Activated CD4-positive, alpha-beta T cell treated with anti-CD3 and anti-CD28 coated beads for 36 hours (primary cell): ENCODE results near the gene CD52. TPM values are rescaled to one million over a fixed set of nuclear protein-coding genes. Genes with fewer than 3 reads are reported as not detected.
"Not testable (repeated sequence)": the region's sequence is repeated elsewhere in the genome, so short reads cannot be mapped to it uniquely, and the experiment has no call there.

Experiments
- ATAC-seq: fragments of 200-7000 bp; cut with Tn5 transposase; one replicate; pipeline ENCODE4 v1.10.0; 2021; ENCODE audit warnings: mild to moderate bottlenecking, moderate library complexity
- CTCF ChIA-PET: fragments of 350-600 bp; sonication (Branson Sonifier 250); formaldehyde crosslinking; loops from one replicate; lab custom pipeline; 2021; ENCODE audit warnings: antibody characterized with exemption; lab: Charles Lee
- POLR2A ChIA-PET: fragments of 350-600 bp; sonication (Branson Sonifier 250); formaldehyde crosslinking; loops from one replicate; lab custom pipeline; 2021; ENCODE audit warnings: antibody characterized with exemption, inconsistent platforms; lab: Charles Lee
- DNase-seq: peaks from one replicate; pipeline ENCODE4 v3.0.0-alpha.2; 2020
- H3K27ac Mint-ChIP-seq: one replicate; pipeline ENCODE4 v1.8.0; 2021; ENCODE audit warnings: mixed read lengths
- H3K27me3 Mint-ChIP-seq: one replicate; pipeline ENCODE4 v1.8.0; 2021; ENCODE audit warnings: mixed read lengths
- H3K36me3 Mint-ChIP-seq: one replicate; pipeline ENCODE4 v1.8.0; 2021; ENCODE audit warnings: low read depth, mixed read lengths
- H3K4me1 Mint-ChIP-seq: one replicate; pipeline ENCODE4 v1.8.0; 2021; ENCODE audit warnings: mixed read lengths
- H3K4me3 Mint-ChIP-seq: one replicate; pipeline ENCODE4 v1.8.0; 2021; ENCODE audit warnings: mild to moderate bottlenecking, moderate library complexity, mixed read lengths
- H3K9me3 Mint-ChIP-seq: one replicate; pipeline ENCODE4 v1.8.0; 2021; ENCODE audit warnings: low read depth, mixed read lengths
- intact Hi-C, 2 experiments: fragments of 100-400 bp; cut with DNase I in 1 of 2; cut with micrococcal nuclease in 1 of 2; formaldehyde crosslinking; loops; one replicate each; pipeline versions ENCODE4 v1.14.2 to v1.15.1; 2022 to 2024; cut with DNase I, micrococcal nuclease
- total RNA-seq, 2 experiments: library from RNA; stranded (reverse); gene quantifications; one replicate each; pipeline ENCODE4 v1.2.3, GENCODE V29; 2021

CD52 gene
- total RNA-seq, 2 experiments from 2014 or later = 216 to 217 TPM

DNA sequence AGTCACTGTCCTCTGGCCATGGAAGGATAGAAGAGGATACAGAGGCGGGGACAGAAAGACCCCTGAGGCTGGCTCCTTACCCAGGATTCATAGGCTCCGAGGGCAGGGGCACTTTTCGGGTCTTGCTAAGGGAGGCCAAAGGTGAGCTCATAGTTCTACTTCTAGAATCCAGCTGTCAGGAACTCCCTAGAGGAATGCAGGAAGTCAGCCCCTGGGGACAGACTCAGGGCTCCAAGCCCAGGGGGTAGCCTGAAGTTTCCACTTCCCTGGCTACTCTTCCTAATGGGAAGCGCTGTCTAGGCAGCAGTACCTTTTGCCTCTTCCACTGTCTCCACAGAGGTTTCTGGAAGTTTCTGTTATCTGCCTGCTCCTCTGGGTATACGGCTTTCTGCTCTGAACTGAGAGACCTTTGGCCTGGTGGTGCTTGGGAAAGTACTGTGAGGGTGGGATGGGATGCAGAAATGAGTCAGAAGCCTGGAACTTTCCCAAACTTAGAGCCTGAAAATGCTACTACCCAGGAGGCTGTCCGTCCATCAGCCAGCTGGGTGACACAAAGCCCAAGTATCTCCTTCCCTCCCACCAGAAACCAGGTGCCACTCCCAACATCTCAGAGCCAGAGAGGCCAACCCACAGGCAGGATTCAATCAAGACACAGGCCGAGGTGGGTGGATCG lies 14.9 kb upstream of the CD52 start:
- Mint-ChIP-seq H3K27ac (no peak overlapping the region), H3K4me1 (peaks cover 21% of the 10 kb centered on the region), H3K36me3 (no peaks in the 10 kb centered on the region), H3K4me3 (no peak overlapping the region), H3K27me3 (no peaks in the 10 kb centered on the region), H3K9me3 (no peaks in the 10 kb centered on the region)
- POLR2A ChIA-PET = no interaction called here
- CTCF ChIA-PET = interaction anchor here (0.7 to 5.2 kb wide), 2 partner anchors 13 to 17 kb away, joined by 3 to 19 read pairs; no protein-coding TSS in a partner anchor
- ATAC-seq = no peak
- DNase-seq = no peak
- intact Hi-C loops = no loop called here

DNA sequence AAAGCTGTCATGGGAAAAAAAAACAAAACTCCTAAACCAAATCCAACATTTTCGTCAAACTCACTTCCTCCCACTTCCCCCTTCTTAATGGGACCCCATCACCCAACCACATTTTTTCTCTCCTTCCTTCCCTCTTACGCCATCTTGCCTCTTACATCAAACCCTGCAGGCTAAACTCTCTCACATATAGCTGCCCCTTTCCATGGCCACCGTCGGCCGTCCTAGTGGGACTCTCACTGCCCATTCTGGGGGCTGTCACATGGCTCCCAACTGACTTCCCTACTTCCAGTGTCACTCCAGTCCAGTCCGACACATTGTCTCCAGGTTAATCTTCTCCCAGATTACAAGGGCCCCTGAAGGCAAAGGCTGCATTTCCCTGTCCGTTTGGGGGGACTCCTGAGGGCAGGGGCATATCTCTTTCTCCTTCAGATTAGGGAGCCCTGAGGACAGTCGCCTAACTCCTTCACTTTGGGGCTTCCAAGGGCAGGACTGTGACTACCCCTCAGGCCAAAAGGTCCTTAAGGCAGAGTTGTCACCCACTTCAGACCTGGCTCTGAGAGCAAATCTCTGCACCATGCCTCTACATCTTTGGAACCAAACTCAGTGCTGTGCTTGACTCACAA lies 12.0 kb upstream of the CD52 start:
- Mint-ChIP-seq H3K36me3 (no peaks in the 10 kb centered on the region), H3K27ac (peak overlapping the region; percentile 94), H3K27me3 (no peaks in the 10 kb centered on the region), H3K4me1 (peaks cover 32% of the 10 kb centered on the region), H3K4me3 (peak overlapping the region; percentile 90), H3K9me3 (no peaks in the 10 kb centered on the region)
- DNase-seq = no peak
- CTCF ChIA-PET = interaction anchor here (0.5 to 1.4 kb wide), 5 partner anchors 9 to 58 kb away, joined by 3 to 4 read pairs (median 4); partner anchors contain the start of gene CD52
- intact Hi-C loops = loop anchor here (1.0 to 5.0 kb wide), 9 partner anchors 15 to 398 kb away; partner anchors contain the start of genes DHDDS (in 1 of the 2), PDIK1L (in 1 of the 2) and STMN1 (in 1 of the 2)
- POLR2A ChIA-PET = interaction anchor here (0.7 kb wide), 1 partner anchor 9 kb away, joined by 3 read pairs; no protein-coding TSS in a partner anchor
- ATAC-seq = no peak

DNA sequence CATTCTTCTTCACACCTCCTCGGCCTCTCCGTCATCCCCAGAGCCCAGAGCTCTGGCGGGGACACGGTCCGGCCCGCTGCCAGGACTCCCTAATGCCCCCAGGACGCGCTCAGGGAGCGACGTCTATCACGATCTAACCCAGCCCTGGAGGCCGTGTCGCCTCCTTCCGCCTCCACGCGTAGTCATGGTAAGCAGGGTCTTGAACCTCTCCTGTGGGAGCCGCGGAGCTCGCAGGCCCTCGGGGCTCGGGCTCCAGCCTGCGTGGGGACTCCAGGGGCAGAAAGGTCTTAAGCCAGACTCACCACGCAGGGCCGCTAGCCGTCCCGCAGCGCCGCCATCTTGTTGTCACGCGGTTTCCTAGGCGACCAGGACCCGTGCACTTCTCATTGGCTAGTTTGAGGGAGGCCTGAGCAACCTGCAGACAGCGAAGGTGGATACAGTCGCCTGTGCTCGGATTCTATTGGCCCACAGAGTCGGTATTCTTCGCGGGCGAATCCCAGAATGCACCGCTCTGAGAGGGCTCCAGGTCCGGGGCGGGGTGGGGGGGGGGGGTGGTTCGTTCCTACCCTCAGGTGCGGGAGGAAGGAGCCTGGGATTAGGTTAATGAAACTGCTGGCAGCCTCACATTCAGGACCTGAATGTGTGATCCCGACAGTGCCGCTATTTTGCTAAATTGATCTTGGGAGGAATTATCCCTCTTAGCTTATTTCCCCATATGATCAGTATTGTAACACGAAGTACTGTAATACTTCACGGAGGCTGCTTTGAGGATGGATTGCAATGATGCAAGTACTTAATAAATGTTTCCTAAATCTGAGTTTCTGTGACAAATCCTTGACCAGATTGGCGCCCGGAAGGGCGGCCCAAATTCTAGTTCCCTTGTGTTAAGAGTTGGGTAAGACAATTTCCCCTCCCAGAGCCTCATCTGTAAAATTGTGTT lies 11.2 kb upstream of the CD52 start, which contains the start of gene UBXN11:
Gene UBXN11, minus strand, starts transcription at position 347 of the 940 bp plus-strand sequence. CDS start 3,753 bp downstream, outside the sequence.
- DNase-seq (peak; percentile 96), ATAC-seq (peak; percentile 94)
- no peaks in the 10 kb centered on the region for H3K9me3 Mint-ChIP-seq
- intact Hi-C loops = loop anchor here (1.0 to 5.0 kb wide), 11 partner anchors 12 to 399 kb away; partner anchors contain the start of genes CEP85 (in 1 of the 2), DHDDS (in 1 of the 2), PDIK1L (in 1 of the 2) and STMN1 (in 1 of the 2)
- H3K36me3 Mint-ChIP-seq = no peaks in the 10 kb centered on the region
- peak within 1 kb of the TSS; percentile 90 for H3K4me3 Mint-ChIP-seq
- no peaks in the 10 kb centered on the region for H3K27me3 Mint-ChIP-seq
- H3K27ac Mint-ChIP-seq = peak within 1 kb of the TSS; percentile 95
- peaks cover 32% of the 10 kb centered on the region for H3K4me1 Mint-ChIP-seq
- CTCF ChIA-PET = interaction anchor here (0.5 to 6.4 kb wide), 12 partner anchors 13 to 495 kb away, joined by 3 to 87 read pairs (median 7); partner anchors contain the start of genes CD52, CEP85, DHDDS and SH3BGRL3
- POLR2A ChIA-PET = interaction anchor here (1.3 to 3.3 kb wide), 2 partner anchors 11 to 22 kb away, joined by 4 to 25 read pairs; partner anchors contain the start of gene CD52

DNA sequence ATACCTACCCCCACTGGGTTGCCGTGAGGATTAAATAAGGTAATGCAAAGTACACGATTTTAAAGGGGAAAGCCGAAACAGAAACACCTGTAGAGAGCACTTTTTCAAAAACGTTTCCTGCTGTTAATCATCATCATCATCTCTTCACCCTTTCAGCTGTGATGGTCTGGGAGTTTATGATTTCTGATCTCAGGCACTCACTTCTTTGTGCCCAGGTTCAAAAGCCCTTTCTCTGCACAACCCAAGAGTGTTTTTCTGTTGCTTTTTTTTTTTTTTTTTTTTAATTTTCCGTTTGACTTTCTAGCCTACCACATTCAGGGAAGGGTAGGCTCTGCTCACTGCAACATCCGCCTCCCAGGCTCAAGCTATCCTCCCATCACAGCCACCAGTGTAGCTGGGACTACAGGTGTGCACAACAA lies 10.4 kb upstream of the CD52 start:
- Mint-ChIP-seq H3K9me3 (no peaks in the 10 kb centered on the region), H3K4me1 (peaks cover 35% of the 10 kb centered on the region), H3K27ac (peak overlapping the region; percentile 95), H3K36me3 (no peaks in the 10 kb centered on the region), H3K27me3 (no peaks in the 10 kb centered on the region), H3K4me3 (peak overlapping the region; percentile 90)
- intact Hi-C loops = loop anchor here (1.0 to 5.0 kb wide), 4 partner anchors 11 to 400 kb away; partner anchors contain the start of genes CEP85 (in 1 of the 2) and STMN1 (in 1 of the 2)
- peak; percentile 23 for ATAC-seq
- DNase-seq = peak; percentile 56
- ChIA-PET CTCF (interaction anchor here (0.7 to 6.4 kb wide), 10 partner anchors 12 to 494 kb away, joined by 3 to 87 read pairs (median 8); partner anchors contain the start of genes CD52, CEP85, DHDDS and SH3BGRL3), POLR2A (interaction anchor here (0.6 to 3.3 kb wide), 5 partner anchors 8 to 65 kb away, joined by 3 to 25 read pairs (median 4); partner anchors contain the start of gene CD52)

DNA sequence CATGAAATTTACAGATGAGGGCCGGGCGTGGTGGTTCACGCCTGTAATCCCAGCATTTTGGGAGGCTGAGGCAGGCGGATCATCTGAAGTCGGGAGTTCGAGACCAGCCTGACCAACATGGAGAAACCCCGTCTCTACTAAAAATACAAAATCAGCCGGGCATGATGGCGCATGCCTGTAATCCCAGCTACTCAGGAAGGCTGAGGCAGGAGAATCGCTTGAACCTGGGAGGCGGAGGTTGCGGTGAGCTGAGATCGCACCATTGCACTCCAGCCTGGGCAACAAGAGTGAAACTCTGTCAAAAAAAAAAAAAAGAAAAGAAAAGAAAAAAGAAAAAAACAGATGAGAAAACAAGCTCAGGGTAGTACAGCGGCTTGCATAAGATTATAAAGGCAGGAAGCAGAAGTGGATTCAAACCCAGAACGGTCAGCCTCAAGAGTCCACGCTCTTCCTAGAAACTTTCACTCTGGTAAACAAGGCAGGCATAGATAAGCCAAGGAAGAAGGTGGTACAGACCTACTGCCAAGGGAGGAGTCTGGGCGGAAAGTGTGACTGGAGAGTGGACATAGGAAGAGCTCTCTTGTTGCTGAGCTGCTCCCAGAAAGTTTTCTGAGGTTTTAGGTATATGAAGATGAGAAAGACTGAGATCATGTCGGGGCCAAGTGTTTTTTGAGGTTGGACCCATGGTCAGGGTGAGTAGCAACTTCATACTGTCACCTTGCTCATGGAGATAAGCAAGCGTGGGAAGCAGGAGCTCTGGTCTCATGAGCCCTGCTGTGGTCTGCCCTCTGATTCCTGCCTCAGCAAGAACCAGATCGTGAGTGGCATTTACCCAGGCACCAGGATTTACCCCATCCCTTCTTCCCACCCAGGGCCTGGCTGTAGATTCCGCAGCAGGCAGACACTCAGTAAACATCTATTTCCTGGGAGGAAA lies 9.5 kb upstream of the CD52 start:
- POLR2A ChIA-PET = interaction anchor here (0.6 to 3.3 kb wide), 8 partner anchors 9 to 246 kb away, joined by 3 to 25 read pairs (median 4); partner anchors contain the start of genes CD52, DHDDS and SH3BGRL3
- H3K27me3 Mint-ChIP-seq = not testable (repeated sequence)

DNA sequence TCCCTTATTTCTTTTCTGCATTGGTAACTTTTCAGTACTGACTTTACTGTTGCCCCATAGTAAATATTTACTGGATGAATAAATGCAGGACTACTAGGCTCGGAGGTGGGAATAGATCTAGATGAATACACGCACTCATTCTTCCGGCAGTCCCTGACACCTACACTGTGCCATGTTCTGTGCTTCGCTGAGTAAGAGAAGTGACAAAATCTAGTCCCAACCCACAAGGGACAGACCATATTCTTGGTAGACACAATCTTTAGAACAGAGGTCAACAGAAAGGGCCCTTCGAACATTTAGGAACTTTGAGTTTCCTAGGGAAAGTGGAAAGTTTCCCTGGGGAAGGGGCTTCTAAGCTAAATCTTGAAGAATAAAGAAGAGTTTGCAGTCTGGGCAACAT lies 3.3 kb upstream of the CD52 start:
- CTCF ChIA-PET = interaction anchor here (0.5 to 12.7 kb wide), 6 partner anchors 10 to 288 kb away, joined by 3 to 399 read pairs (median 4); partner anchors contain the start of gene SH3BGRL3
- H3K9me3 Mint-ChIP-seq = no peaks in the 10 kb centered on the region
- peaks cover 47% of the 10 kb centered on the region for H3K4me1 Mint-ChIP-seq
- H3K27me3 Mint-ChIP-seq = no peaks in the 10 kb centered on the region
- H3K36me3 Mint-ChIP-seq = peaks cover 8% of the 10 kb centered on the region
- DNase-seq (no peak), ATAC-seq (no peak)
- POLR2A ChIA-PET = interaction anchor here (0.6 to 1.1 kb wide), 4 partner anchors 25 to 153 kb away, joined by 3 to 6 read pairs (median 3); no protein-coding TSS in a partner anchor
- H3K27ac Mint-ChIP-seq = no peak overlapping the region
- intact Hi-C loops = no loop called here
- no peak overlapping the region for H3K4me3 Mint-ChIP-seq

More for the DNA sequence above, 9.5 kb upstream of the CD52 start:
- H3K27ac Mint-ChIP-seq = peak overlapping the region; percentile 95
- CTCF ChIA-PET = interaction anchor here (0.7 to 6.4 kb wide), 13 partner anchors 11 to 493 kb away, joined by 3 to 87 read pairs (median 7); partner anchors contain the start of genes CD52, CEP85 and SH3BGRL3
- intact Hi-C loops = loop anchor here (1.0 to 5.0 kb wide), 4 partner anchors 10 to 401 kb away; partner anchors contain the start of genes CEP85 (in 1 of the 2) and STMN1 (in 1 of the 2)
- H3K9me3 Mint-ChIP-seq, H3K36me3 Mint-ChIP-seq: not testable (repeated sequence)
- peak; percentile 63 for DNase-seq
- peak overlapping the region; percentile 90 for H3K4me3 Mint-ChIP-seq
- peaks cover 35% of the 10 kb centered on the region for H3K4me1 Mint-ChIP-seq
- peak; percentile 36 for ATAC-seq

DNA sequence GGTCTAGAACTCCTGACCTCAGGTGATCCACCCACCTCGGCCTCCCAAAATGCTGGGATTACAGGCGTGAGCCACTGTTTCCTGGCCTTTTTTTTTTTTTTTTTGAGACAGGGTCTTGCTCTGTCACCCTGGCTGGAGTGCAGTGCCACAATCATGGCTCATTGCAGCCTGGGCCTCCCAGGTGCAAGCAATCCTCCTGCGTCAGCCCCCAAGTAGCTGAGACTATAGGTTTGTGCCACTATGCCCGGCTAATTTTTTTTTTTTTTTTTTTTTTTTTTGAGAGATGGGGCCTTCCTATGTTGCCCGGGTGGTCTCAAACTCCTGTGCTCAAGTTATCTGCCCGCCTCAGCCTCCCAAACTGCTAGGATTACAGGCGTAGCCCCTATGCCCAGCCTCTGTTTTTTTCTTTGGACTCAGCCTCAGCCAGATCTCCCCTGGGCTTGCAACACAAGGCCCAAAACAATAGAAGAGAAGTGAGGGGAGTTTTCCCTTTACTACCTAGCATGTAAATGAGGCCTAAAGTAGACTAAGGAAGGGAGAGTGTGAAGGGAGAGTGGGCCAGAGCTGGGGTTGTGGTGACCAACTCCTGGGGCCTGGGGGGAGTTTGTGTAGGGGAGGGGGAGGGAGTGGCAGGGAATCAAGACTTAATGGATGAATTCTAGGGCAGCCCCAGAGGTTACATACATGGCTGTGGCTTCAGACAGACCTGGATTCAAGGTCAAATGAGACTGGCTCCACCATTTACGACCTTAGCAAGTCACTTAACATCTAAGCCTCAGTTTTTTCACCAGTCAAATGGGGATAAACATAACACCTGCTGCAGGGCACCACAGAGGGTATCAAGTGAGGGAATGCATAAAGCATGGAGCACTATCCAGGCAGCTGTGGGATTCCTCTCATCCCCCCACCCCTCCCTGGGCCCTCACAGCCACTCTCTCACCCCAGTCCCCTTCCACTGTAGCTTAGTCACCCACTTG lies 1.6 kb upstream of the CD52 start:
- POLR2A ChIA-PET = interaction anchor here (0.6 to 3.6 kb wide), 2 partner anchors 8 to 145 kb away, joined by 3 to 25 read pairs; partner anchors contain the start of gene UBXN11
- CTCF ChIA-PET = interaction anchor here (0.7 to 12.7 kb wide), 3 partner anchors 7 to 282 kb away, joined by 4 to 399 read pairs (median 87); partner anchors contain the start of genes SH3BGRL3 and UBXN11
- no peak for ATAC-seq
- Mint-ChIP-seq H3K27me3 (no peaks in the 10 kb centered on the region), H3K4me1 (peaks cover 62% of the 10 kb centered on the region), H3K27ac (peak overlapping the region; percentile 70), H3K4me3 (peak overlapping the region; percentile 17), H3K36me3 (peaks cover 17% of the 10 kb centered on the region), H3K9me3 (no peaks in the 10 kb centered on the region)
- DNase-seq = no peak
- intact Hi-C loops = loop anchor here in 1 of 2 experiments (5.0 kb wide), 1 partner anchor 279 kb away; no protein-coding TSS in a partner anchor

DNA sequence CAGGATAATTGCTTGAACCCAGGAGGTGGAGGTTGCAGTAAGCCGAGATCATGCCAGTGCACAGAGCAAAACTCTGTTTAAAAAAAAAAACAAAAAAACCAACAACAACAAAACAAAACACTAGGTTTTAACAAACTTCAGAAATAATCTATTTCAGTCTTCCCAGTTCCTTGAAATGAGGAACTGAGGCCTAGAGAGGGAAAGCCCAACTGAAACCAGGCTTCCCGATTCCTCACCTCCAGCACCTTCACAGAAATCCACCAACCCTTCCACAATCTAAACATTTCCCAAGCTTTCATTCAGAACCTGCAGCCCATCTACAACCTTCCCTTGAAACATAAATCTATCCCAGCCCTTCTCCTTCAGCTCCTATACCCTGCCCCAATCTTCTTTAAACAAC lies 612 bp upstream of the CD52 start:
- Mint-ChIP-seq H3K27ac (peak overlapping the region; percentile 92), H3K27me3 (no peaks in the 10 kb centered on the region), H3K36me3 (peaks cover 24% of the 10 kb centered on the region), H3K4me3 (peak overlapping the region; percentile 89), H3K9me3 (no peaks in the 10 kb centered on the region), H3K4me1 (peaks cover 68% of the 10 kb centered on the region)
- CTCF ChIA-PET = interaction anchor here (2.1 to 12.7 kb wide), 3 partner anchors 8 to 83 kb away, joined by 13 to 399 read pairs (median 87); partner anchors contain the start of genes CEP85, SH3BGRL3 and UBXN11
- DNase-seq (no peak), ATAC-seq (no peak)
- intact Hi-C loops = loop anchor here in 1 of 2 experiments (5.0 kb wide), 1 partner anchor 280 kb away; no protein-coding TSS in a partner anchor
- POLR2A ChIA-PET = interaction anchor here (0.6 to 3.6 kb wide), 3 partner anchors 9 to 144 kb away, joined by 3 to 25 read pairs (median 16); partner anchors contain the start of gene UBXN11
